Nephron (organoid): ENCODE data around the gene PROCR.
"Not testable (repeated sequence)": the region's sequence is repeated elsewhere in the genome, so short reads cannot be mapped to it uniquely, and the experiment has no call there.

Experiments used
- H3K27ac Mint-ChIP-seq, 3 experiments: 2 replicates each; pipeline ENCODE4 v1.8.0; 2020; ENCODE audit warnings: mixed read lengths in 3 of 3, mild to moderate bottlenecking in 2 of 3, moderate library complexity in 1 of 3
- H3K27me3 Mint-ChIP-seq: 2 replicates; pipeline ENCODE4 v1.8.0; 2021; ENCODE audit warnings: low read depth, mild to moderate bottlenecking, moderate library complexity, mixed read lengths
- H3K36me3 Mint-ChIP-seq: 2 replicates; pipeline ENCODE4 v1.8.0; 2020; ENCODE audit warnings: low read depth, mixed read lengths
- H3K4me1 Mint-ChIP-seq: 2 replicates; pipeline ENCODE4 v1.8.0; 2020; ENCODE audit warnings: mixed read lengths
- H3K4me3 Mint-ChIP-seq, 3 experiments: 2 replicates each; pipeline ENCODE4 v1.8.0; 2020; ENCODE audit warnings: mild to moderate bottlenecking in 3 of 3, mixed read lengths in 3 of 3, moderate library complexity in 2 of 3
- H3K9me3 Mint-ChIP-seq: 2 replicates; pipeline ENCODE4 v1.8.0; 2020; ENCODE audit warnings: mixed read lengths
- CTCF ChIP-seq, 3 experiments: fragments of 200-600 bp; sonication (generic); IDR thresholded peaks; one replicate each; pipeline ENCODE4 v1.5.0; 2021; ENCODE audit warnings: antibody characterized with exemption in 3 of 3; ENCODE audit not compliant: unreplicated experiment in 3 of 3

PROCR gene

GRCh38 chr20:35145141-35145564, 26.7 kb upstream of the PROCR start:
- Mint-ChIP-seq H3K4me3 (peak overlapping the region; percentile 79 to 87 (median 79)), H3K4me1 (peaks cover 27% of the 10 kb centered on the region), H3K9me3 (no peaks in the 10 kb centered on the region), H3K36me3 (peaks cover 5% of the 10 kb centered on the region), H3K27ac (peak overlapping the region; percentile 5 to 90 (median 72)), H3K27me3 (no peaks in the 10 kb centered on the region)
- TF ChIP-seq CTCF (IDR thresholded peaks at IDR 0.05; ENCODE audit: unreplicated experiment in 3 of 3) = peak; percentile 67 to 81 (median 76)

GRCh38 chr20:35146299-35146919, 25.5 kb upstream of the PROCR start:
- H3K4me1 Mint-ChIP-seq = peaks cover 27% of the 10 kb centered on the region
- peaks cover 2% of the 10 kb centered on the region for H3K36me3 Mint-ChIP-seq
- H3K9me3 Mint-ChIP-seq = no peaks in the 10 kb centered on the region
- no peaks in the 10 kb centered on the region for H3K27me3 Mint-ChIP-seq
- peak overlapping the region; percentile 65 to 95 (median 90) for H3K27ac Mint-ChIP-seq
- H3K4me3 Mint-ChIP-seq = peak overlapping the region; percentile 87 to 97 (median 95)
- no peak for TF ChIP-seq CTCF (IDR thresholded peaks at IDR 0.05; ENCODE audit: unreplicated experiment in 3 of 3)

GRCh38 chr20:35146920-35147574, 24.8 kb upstream of the PROCR start, which contains the start of gene EDEM2:
EDEM2 (minus strand) TSS chr20:35147336; CDS start chr20:35147258, 78 bp downstream.
- H3K4me1 Mint-ChIP-seq = peaks cover 27% of the 10 kb centered on the region
- H3K27me3 Mint-ChIP-seq = no peaks in the 10 kb centered on the region
- no peaks in the 10 kb centered on the region for H3K9me3 Mint-ChIP-seq
- H3K4me3 Mint-ChIP-seq = peak within 1 kb of the TSS; percentile 87 to 97 (median 95)
- H3K36me3 Mint-ChIP-seq = no peaks in the 10 kb centered on the region
- H3K27ac Mint-ChIP-seq = peak within 1 kb of the TSS; percentile 65 to 95 (median 90)
- TF ChIP-seq CTCF (IDR thresholded peaks at IDR 0.05; ENCODE audit: unreplicated experiment in 3 of 3) = peak in 1 of 3 experiments; percentile 14

GRCh38 chr20:35147575-35148071, 24.2 kb upstream of the PROCR start:
- H3K27ac Mint-ChIP-seq = peak overlapping the region; percentile 65 to 95 (median 90)
- H3K9me3 Mint-ChIP-seq, H3K27me3 Mint-ChIP-seq, H3K36me3 Mint-ChIP-seq: not testable (repeated sequence)
- peaks cover 27% of the 10 kb centered on the region for H3K4me1 Mint-ChIP-seq
- H3K4me3 Mint-ChIP-seq = peak overlapping the region; percentile 87 to 97 (median 95)

GRCh38 chr20:35150846-35151579, 20.9 kb upstream of the PROCR start:
- H3K27ac Mint-ChIP-seq = peak overlapping the region in 1 of 3 experiments; percentile 11
- no peaks in the 10 kb centered on the region for H3K9me3 Mint-ChIP-seq
- H3K4me1 Mint-ChIP-seq = peaks cover 19% of the 10 kb centered on the region
- no peaks in the 10 kb centered on the region for H3K36me3 Mint-ChIP-seq
- no peak for TF ChIP-seq CTCF (IDR thresholded peaks at IDR 0.05; ENCODE audit: unreplicated experiment in 3 of 3)
- no peak overlapping the region for H3K4me3 Mint-ChIP-seq
- no peaks in the 10 kb centered on the region for H3K27me3 Mint-ChIP-seq

- no peak for TF ChIP-seq CTCF (IDR thresholded peaks at IDR 0.05; ENCODE audit: unreplicated experiment in 3 of 3)
- Mint-ChIP-seq H3K36me3 (no peaks in the 10 kb centered on the region), H3K4me3 (no peak overlapping the region), H3K27ac (peak overlapping the region in 1 of 3 experiments; percentile 11), H3K9me3 (no peaks in the 10 kb centered on the region), H3K4me1 (peaks cover 15% of the 10 kb centered on the region), H3K27me3 (no peaks in the 10 kb centered on the region)
Observed at GRCh38 chr20:35151736-35152135, 20.1 kb upstream of the PROCR start.
